ENCODE data around the gene PROSER3. TPM values are rescaled to one million over a fixed set of nuclear protein-coding genes. Genes with fewer than 3 reads are reported as not detected.

PROSER3 gene
- total RNA-seq, 2 experiments from 2014 or later, result 39.8 to 62.8 TPM

GRCh38 chr19:35746531-35746930, 11.4 kb upstream of the PROSER3 start:
- ChIA-PET CTCF (no interaction called here), POLR2A (no interaction called here)
- no peak for ATAC-seq
- no peak for DNase-seq
- Mint-ChIP-seq H3K36me3 (ENCODE audit: low read depth) (peaks cover 28% of the 10 kb centered on the region), H3K4me3 (peak overlapping the region; percentile 99), H3K9me3 (ENCODE audit: low read depth) (no peaks in the 10 kb centered on the region), H3K27ac (peak overlapping the region; percentile 100), H3K4me1 (peaks cover 51% of the 10 kb centered on the region), H3K27me3 (no peaks in the 10 kb centered on the region)
- intact Hi-C loops (cut with DNase I, micrococcal nuclease), result loop anchor here in 1 of 2 experiments (10.0 kb wide), 1 partner anchor 602 kb away; the partner anchor contains the start of gene FXYD7

- DNase-seq (peak; percentile 99), ATAC-seq (peak; percentile 81)
- ChIA-PET POLR2A (interaction anchor here (0.6 to 1.0 kb wide), 7 partner anchors 9 to 266 kb away, joined by 3 to 5 read pairs (median 3); partner anchors contain the start of gene ALKBH6), CTCF (interaction anchor here (0.5 to 2.0 kb wide), 16 partner anchors 9 to 682 kb away, joined by 3 to 7 read pairs (median 3); partner anchors contain the start of genes ALKBH6 and PROSER3)
- H3K27ac Mint-ChIP-seq, result peak within 1 kb of the TSS; percentile 94
- no peaks in the 10 kb centered on the region for H3K27me3 Mint-ChIP-seq
- peaks cover 17% of the 10 kb centered on the region for H3K36me3 Mint-ChIP-seq (ENCODE audit: low read depth)
- intact Hi-C loops (cut with DNase I, micrococcal nuclease), result loop anchor here (1.0 to 10.0 kb wide), 4 partner anchors 10 to 604 kb away; partner anchors contain the start of genes ARHGAP33 (in 2 of the 2), PROSER3 (in 2 of the 2) and FXYD7 (in 1 of the 2)
- H3K9me3 Mint-ChIP-seq (ENCODE audit: low read depth), result no peaks in the 10 kb centered on the region
- peak within 1 kb of the TSS; percentile 89 for H3K4me3 Mint-ChIP-seq
- H3K4me1 Mint-ChIP-seq, result peaks cover 40% of the 10 kb centered on the region
Measured at GRCh38 chr19:35748106-35749020, 9.6 kb upstream of the PROSER3 start, which contains the start of gene LIN37. Gene LIN37, plus strand, starts transcription at chr19:35748576. Its CDS starts 149 bp downstream, at chr19:35748725.

- intact Hi-C loops (cut with DNase I, micrococcal nuclease), result no loop called here
- ATAC-seq, result no peak
- no peaks in the 10 kb centered on the region for H3K9me3 Mint-ChIP-seq (ENCODE audit: low read depth)
- H3K4me1 Mint-ChIP-seq, result peaks cover 30% of the 10 kb centered on the region
- H3K27me3 Mint-ChIP-seq, result no peaks in the 10 kb centered on the region
- peaks cover 9% of the 10 kb centered on the region for H3K36me3 Mint-ChIP-seq (ENCODE audit: low read depth)
- no peak overlapping the region for H3K27ac Mint-ChIP-seq
- CTCF ChIA-PET, result interaction anchor here (1.0 kb wide), 1 partner anchor 13 kb away, joined by 3 read pairs; no protein-coding TSS in a partner anchor
- POLR2A ChIA-PET, result no interaction called here
- no peak for DNase-seq
- H3K4me3 Mint-ChIP-seq, result peak overlapping the region; percentile 18
Measured at GRCh38 chr19:35750167-35750566, 7.8 kb upstream of the PROSER3 start.

- H3K27ac Mint-ChIP-seq, result no peak overlapping the region
- H3K27me3 Mint-ChIP-seq, result peaks cover 4% of the 10 kb centered on the region
- H3K4me3 Mint-ChIP-seq, result no peak overlapping the region
- peaks cover 28% of the 10 kb centered on the region for H3K4me1 Mint-ChIP-seq
- DNase-seq (no peak), ATAC-seq (no peak)
- no peaks in the 10 kb centered on the region for H3K9me3 Mint-ChIP-seq (ENCODE audit: low read depth)
- POLR2A ChIA-PET, result no interaction called here
- CTCF ChIA-PET, result interaction anchor here (0.8 to 1.1 kb wide), 4 partner anchors 12 to 128 kb away, joined by 3 to 4 read pairs (median 3); no protein-coding TSS in a partner anchor
- peaks cover 9% of the 10 kb centered on the region for H3K36me3 Mint-ChIP-seq (ENCODE audit: low read depth)
- intact Hi-C loops (cut with DNase I, micrococcal nuclease), result no loop called here
Measured at GRCh38 chr19:35751839-35752745, 5.9 kb upstream of the PROSER3 start.

- peaks cover 28% of the 10 kb centered on the region for H3K4me1 Mint-ChIP-seq
- intact Hi-C loops (cut with DNase I, micrococcal nuclease), result no loop called here
- DNase-seq, result no peak
- no peak overlapping the region for H3K27ac Mint-ChIP-seq
- H3K36me3 Mint-ChIP-seq (ENCODE audit: low read depth), result peaks cover 8% of the 10 kb centered on the region
- ATAC-seq, result no peak
- POLR2A ChIA-PET, result no interaction called here
- peaks cover 4% of the 10 kb centered on the region for H3K27me3 Mint-ChIP-seq
- CTCF ChIA-PET, result interaction anchor here (0.8 to 1.0 kb wide), 3 partner anchors 12 to 58 kb away, joined by 3 to 4 read pairs (median 3); no protein-coding TSS in a partner anchor
- H3K9me3 Mint-ChIP-seq (ENCODE audit: low read depth), result no peaks in the 10 kb centered on the region
- H3K4me3 Mint-ChIP-seq, result no peak overlapping the region
Measured at GRCh38 chr19:35752746-35753350, 5.1 kb upstream of the PROSER3 start.

GRCh38 chr19:35753634-35754369, 4.2 kb upstream of the PROSER3 start:
- CTCF ChIA-PET, result no interaction called here
- ATAC-seq, result no peak
- Mint-ChIP-seq H3K4me1 (peaks cover 25% of the 10 kb centered on the region), H3K27me3 (peaks cover 4% of the 10 kb centered on the region), H3K36me3 (ENCODE audit: low read depth) (peaks cover 6% of the 10 kb centered on the region), H3K9me3 (ENCODE audit: low read depth) (no peaks in the 10 kb centered on the region), H3K27ac (no peak overlapping the region), H3K4me3 (no peak overlapping the region)
- intact Hi-C loops (cut with DNase I, micrococcal nuclease), result no loop called here
- POLR2A ChIA-PET, result no interaction called here
- no peak for DNase-seq

- Mint-ChIP-seq H3K36me3 (ENCODE audit: low read depth) (peaks cover 10% of the 10 kb centered on the region), H3K4me1 (peaks cover 29% of the 10 kb centered on the region)
- POLR2A ChIA-PET, result no interaction called here
Measured at GRCh38 chr19:35754370-35755130, 3.4 kb upstream of the PROSER3 start.

GRCh38 chr19:35755131-35755549, 2.8 kb upstream of the PROSER3 start:
- peaks cover 4% of the 10 kb centered on the region for H3K27me3 Mint-ChIP-seq
- no peaks in the 10 kb centered on the region for H3K9me3 Mint-ChIP-seq (ENCODE audit: low read depth)
- peaks cover 15% of the 10 kb centered on the region for H3K36me3 Mint-ChIP-seq (ENCODE audit: low read depth)
- ChIA-PET POLR2A (no interaction called here), CTCF (no interaction called here)
- H3K4me1 Mint-ChIP-seq, result peaks cover 26% of the 10 kb centered on the region
- no peak for ATAC-seq
- DNase-seq, result no peak
- H3K4me3 Mint-ChIP-seq, result no peak overlapping the region
- intact Hi-C loops (cut with DNase I, micrococcal nuclease), result no loop called here
- no peak overlapping the region for H3K27ac Mint-ChIP-seq

More at GRCh38 chr19:35754370-35755130, 3.4 kb upstream of the PROSER3 start:
- H3K27me3 Mint-ChIP-seq, result peaks cover 4% of the 10 kb centered on the region
- intact Hi-C loops (cut with DNase I, micrococcal nuclease), result no loop called here
- H3K27ac Mint-ChIP-seq, result no peak overlapping the region
- no peak for DNase-seq
- no peak for ATAC-seq
- H3K4me3 Mint-ChIP-seq, result no peak overlapping the region
- H3K9me3 Mint-ChIP-seq (ENCODE audit: low read depth), result no peaks in the 10 kb centered on the region
- CTCF ChIA-PET, result no interaction called here

GRCh38 chr19:35755550-35756376, 2.2 kb upstream of the PROSER3 start:
- DNase-seq, result peak; percentile 77
- Mint-ChIP-seq H3K4me1 (peaks cover 29% of the 10 kb centered on the region), H3K27me3 (peaks cover 4% of the 10 kb centered on the region), H3K4me3 (peak overlapping the region; percentile 55), H3K27ac (peak overlapping the region; percentile 33), H3K36me3 (ENCODE audit: low read depth) (peaks cover 21% of the 10 kb centered on the region), H3K9me3 (ENCODE audit: low read depth) (no peaks in the 10 kb centered on the region)
- POLR2A ChIA-PET, result no interaction called here
- no peak for ATAC-seq
- intact Hi-C loops (cut with DNase I, micrococcal nuclease), result no loop called here
- CTCF ChIA-PET, result no interaction called here
